ENCODE measurements around the gene TFF3.

Gene TFF3

GRCh38 chr21:42309753-42310213 is 5.4 kb downstream of the TFF3 start:
- no peaks in the 10 kb centered on the region for H3K9me3 ChIP-seq
- H3K4me3 ChIP-seq: no peak overlapping the region
- H3K27ac ChIP-seq: no peak overlapping the region
- no peak for DNase-seq
- TF ChIP-seq, protein P1, sequence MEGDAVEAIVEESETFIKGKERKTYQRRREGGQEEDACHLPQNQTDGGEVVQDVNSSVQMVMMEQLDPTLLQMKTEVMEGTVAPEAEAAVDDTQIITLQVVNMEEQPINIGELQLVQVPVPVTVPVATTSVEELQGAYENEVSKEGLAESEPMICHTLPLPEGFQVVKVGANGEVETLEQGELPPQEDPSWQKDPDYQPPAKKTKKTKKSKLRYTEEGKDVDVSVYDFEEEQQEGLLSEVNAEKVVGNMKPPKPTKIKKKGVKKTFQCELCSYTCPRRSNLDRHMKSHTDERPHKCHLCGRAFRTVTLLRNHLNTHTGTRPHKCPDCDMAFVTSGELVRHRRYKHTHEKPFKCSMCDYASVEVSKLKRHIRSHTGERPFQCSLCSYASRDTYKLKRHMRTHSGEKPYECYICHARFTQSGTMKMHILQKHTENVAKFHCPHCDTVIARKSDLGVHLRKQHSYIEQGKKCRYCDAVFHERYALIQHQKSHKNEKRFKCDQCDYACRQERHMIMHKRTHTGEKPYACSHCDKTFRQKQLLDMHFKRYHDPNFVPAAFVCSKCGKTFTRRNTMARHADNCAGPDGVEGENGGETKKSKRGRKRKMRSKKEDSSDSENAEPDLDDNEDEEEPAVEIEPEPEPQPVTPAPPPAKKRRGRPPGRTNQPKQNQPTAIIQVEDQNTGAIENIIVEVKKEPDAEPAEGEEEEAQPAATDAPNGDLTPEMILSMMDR (IDR thresholded peaks at IDR 0.05): peak; percentile 34 to 52
- intact Hi-C loops (cut with DNase I; ENCODE audit: low total_unique reads): no loop called here
- peaks cover 0 to 5% (median 0%) of the 10 kb centered on the region in 4 donors for H3K4me1 ChIP-seq
- H3K36me3 ChIP-seq: no peaks in the 10 kb centered on the region
- peaks cover 0 to 82% of the 10 kb centered on the region in 2 donors for H3K27me3 ChIP-seq

DNA sequence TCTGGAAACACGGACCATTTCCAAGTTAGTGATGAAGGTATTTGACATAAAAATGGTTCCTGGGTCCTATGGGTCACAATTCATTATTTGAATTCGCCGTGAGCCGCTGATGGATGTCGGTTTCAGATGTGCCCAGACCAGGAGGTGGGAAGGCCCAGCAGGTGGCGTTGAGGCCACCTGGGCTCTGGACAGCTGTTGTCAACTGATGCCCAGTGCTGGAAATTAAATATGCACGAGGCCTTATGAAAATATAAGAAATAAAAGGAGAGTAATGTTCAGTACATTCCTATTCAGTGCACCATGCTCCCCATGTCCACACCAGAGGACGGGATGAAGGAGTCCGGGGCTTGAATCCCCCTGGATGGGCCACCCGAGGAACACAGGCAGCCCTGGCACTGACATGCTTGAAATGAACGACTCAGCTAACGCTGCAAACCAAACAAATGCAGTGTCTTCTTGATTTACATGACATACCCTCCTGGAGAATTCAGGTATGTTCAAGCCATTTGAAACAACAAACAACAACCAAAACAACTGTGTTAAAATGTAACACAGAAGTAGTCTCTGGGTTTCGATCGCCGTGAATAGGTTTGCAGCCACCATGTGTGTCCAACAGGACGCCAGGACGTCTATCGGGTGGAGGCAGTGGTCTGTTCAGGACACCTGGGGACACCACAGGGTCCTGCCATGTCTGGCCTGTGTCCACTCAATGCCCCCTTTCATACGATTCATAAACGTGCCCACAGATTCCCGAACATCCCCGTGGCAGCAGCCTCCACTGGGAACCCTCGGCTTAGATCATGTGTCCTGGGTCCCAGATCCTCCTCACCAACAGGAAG is 6.1 kb downstream of the TFF3 start:
- TF ChIP-seq, protein P1 (IDR thresholded peaks at IDR 0.05): no peak
- H3K36me3 ChIP-seq: no peaks in the 10 kb centered on the region
- H3K4me3 ChIP-seq: no peak overlapping the region
- no peak for DNase-seq
- intact Hi-C loops (cut with DNase I; ENCODE audit: low total_unique reads): no loop called here
- H3K9me3 ChIP-seq: no peaks in the 10 kb centered on the region
- peaks cover 0 to 81% of the 10 kb centered on the region in 2 donors for H3K27me3 ChIP-seq
- H3K27ac ChIP-seq: no peak overlapping the region
- peaks cover 0 to 5% (median 0%) of the 10 kb centered on the region in 4 donors for H3K4me1 ChIP-seq

DNA sequence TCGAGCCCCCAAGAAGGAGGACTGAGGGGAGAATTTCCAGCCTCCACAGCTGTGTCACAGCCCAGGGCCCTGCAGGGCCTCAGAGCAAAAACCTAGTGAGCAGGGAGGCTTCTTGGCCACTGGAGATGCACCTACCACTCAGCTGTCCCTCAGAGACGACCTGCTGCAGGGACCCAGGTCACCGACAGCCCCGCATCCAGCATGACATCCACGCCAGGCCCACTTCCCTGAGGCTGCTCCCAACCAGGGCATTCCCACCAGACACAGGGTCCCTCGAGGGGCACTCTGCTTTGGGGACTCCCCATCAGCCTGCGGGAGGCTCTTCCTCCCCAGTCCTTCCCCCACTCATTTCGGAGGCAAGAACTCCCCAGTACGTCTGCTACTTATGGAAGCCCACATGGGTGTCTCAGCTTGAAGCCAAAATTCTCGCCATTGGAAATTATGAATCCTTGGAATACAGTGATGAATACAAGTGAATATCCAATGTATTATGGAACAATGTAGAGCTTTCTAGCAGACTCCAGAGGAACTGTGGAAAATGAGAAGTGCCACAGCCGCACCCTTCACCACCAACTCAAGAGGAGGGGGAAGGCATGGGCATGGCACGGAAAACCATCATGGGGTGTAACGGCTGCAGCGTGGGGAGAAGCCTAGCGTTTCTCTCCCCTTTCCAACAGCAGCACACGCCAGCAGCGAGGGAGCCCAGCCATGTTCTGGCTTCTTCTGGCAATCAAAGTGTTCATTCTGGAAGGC is 6.9 kb downstream of the TFF3 start:
- Histone ChIP-seq H3K9me3 (no peaks in the 10 kb centered on the region), H3K36me3 (no peaks in the 10 kb centered on the region), H3K27ac (no peak overlapping the region), H3K4me3 (no peak overlapping the region), H3K27me3 (peaks cover 0 to 78% of the 10 kb centered on the region in 2 donors), H3K4me1 (peaks cover 0 to 5% (median 0%) of the 10 kb centered on the region in 4 donors)
- TF ChIP-seq, protein P1 (IDR thresholded peaks at IDR 0.05): no peak
- intact Hi-C loops (cut with DNase I; ENCODE audit: low total_unique reads): no loop called here
- DNase-seq: no peak

GRCh38 chr21:42307106-42307505 is 8.1 kb downstream of the TFF3 start:
- H3K27ac ChIP-seq: no peak overlapping the region
- no peaks in the 10 kb centered on the region for H3K9me3 ChIP-seq
- H3K4me1 ChIP-seq: peaks cover 0 to 5% (median 0%) of the 10 kb centered on the region in 4 donors
- no peaks in the 10 kb centered on the region for H3K36me3 ChIP-seq
- TF ChIP-seq, protein P1 (IDR thresholded peaks at IDR 0.05): no peak
- no peak overlapping the region for H3K4me3 ChIP-seq
- intact Hi-C loops (cut with DNase I; ENCODE audit: low total_unique reads): no loop called here
- H3K27me3 ChIP-seq: peaks cover 0 to 69% of the 10 kb centered on the region in 2 donors
- no peak for DNase-seq

DNA sequence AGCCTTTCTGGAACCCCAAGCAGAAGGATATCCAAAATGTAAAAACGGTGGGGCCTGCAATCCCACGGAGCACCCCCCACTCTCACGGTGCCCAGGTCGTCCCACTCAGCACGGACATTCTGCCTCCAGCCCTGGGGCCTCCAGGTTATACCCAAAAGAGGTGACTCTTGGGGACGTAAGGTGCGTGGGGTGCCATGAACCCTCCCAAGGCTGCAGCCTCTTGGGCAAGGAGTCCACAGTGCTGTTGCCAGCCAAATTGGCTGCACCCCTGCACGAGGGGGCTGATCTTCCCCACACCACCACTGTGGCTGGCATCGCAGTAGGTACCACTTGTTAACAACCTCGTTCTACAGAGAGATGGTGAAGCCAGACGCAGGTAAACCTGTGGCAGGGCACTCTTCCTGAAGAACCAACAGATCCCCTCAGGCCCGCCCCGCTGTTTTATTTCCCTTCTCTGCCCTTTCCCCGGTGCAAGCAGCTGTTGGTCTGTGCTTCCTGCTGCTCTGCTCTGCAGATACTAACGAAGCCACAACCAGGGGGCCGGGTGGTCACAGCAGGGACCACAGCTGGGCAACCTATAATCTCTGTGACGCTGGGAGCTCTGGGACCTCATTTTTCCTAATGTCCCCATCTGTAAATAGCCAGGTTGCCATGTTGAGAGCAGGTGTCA is 8.7 kb downstream of the TFF3 start:
- DNase-seq: no peak
- Histone ChIP-seq H3K27ac (no peak overlapping the region), H3K27me3 (peaks cover 0 to 69% of the 10 kb centered on the region in 2 donors), H3K4me1 (peaks cover 0 to 5% (median 0%) of the 10 kb centered on the region in 4 donors), H3K36me3 (no peaks in the 10 kb centered on the region), H3K9me3 (no peaks in the 10 kb centered on the region), H3K4me3 (no peak overlapping the region)
- intact Hi-C loops (cut with DNase I; ENCODE audit: low total_unique reads): no loop called here
- TF ChIP-seq, protein P1 (IDR thresholded peaks at IDR 0.05): no peak
